AG10803 (cell line): Measurements from ENCODE around the gene PARP2.
"Not testable (repeated sequence)": the region's sequence is repeated elsewhere in the genome, so short reads cannot be mapped to it uniquely, and the experiment has no call there.

Experiments
- DNase-seq: peaks from one replicate; pipeline ENCODE4 v3.0.0; 2010; ENCODE audit warnings: low read depth
- H3K4me3 ChIP-seq: 2 replicates; pipeline ENCODE4 v1.5.1; 2011; ENCODE audit warnings: mild to moderate bottlenecking, low read length, control low read depth
- CTCF ChIP-seq: conservative IDR thresholded peaks from 2 replicates; pipeline ENCODE4 v1.5.1; 2011; ENCODE audit warnings: mild to moderate bottlenecking, low read length, control low read depth, inconsistent platforms

Gene PARP2

GRCh38 chr14:20346713-20347112 is 3.3 kb downstream of the PARP2 start:
- no peak for DNase-seq
- no peak for TF ChIP-seq CTCF

GRCh38 chr14:20347747-20348146 is 4.3 kb downstream of the PARP2 start:
- no peak for TF ChIP-seq CTCF
- H3K4me3 ChIP-seq: no peak overlapping the region
- no peak for DNase-seq

More at GRCh38 chr14:20346713-20347112, 3.3 kb downstream of the PARP2 start:
- H3K4me3 ChIP-seq: no peak overlapping the region

- H3K4me3 ChIP-seq: no peak overlapping the region
- DNase-seq: no peak
- TF ChIP-seq CTCF: no peak
Measured at GRCh38 chr14:20350282-20350681, 6.8 kb downstream of the PARP2 start.

GRCh38 chr14:20350860-20351259 is 7.4 kb downstream of the PARP2 start:
- TF ChIP-seq CTCF: peak; percentile 37
- peak; percentile 23 for DNase-seq
- H3K4me3 ChIP-seq: no peak overlapping the region

- H3K4me3 ChIP-seq: no peak overlapping the region
- no peak for DNase-seq
- no peak for TF ChIP-seq CTCF
Measured at GRCh38 chr14:20356422-20356821, 13.0 kb downstream of the PARP2 start.

- DNase-seq, H3K4me3 ChIP-seq: not testable (repeated sequence)
Measured at GRCh38 chr14:20358474-20358873, 15.0 kb downstream of the PARP2 start.

- TF ChIP-seq CTCF: no peak
- DNase-seq: no peak
- H3K4me3 ChIP-seq: no peak overlapping the region
Measured at GRCh38 chr14:20365928-20366327, 22.5 kb downstream of the PARP2 start.

- no peak overlapping the region for H3K4me3 ChIP-seq
- TF ChIP-seq CTCF: no peak
- DNase-seq: no peak
Measured at GRCh38 chr14:20372796-20373195, 29.4 kb downstream of the PARP2 start.
